ENCODE data around the gene WDR20. TPM values are rescaled to one million over a fixed set of nuclear protein-coding genes. Genes with fewer than 3 reads are reported as not detected.

The WDR20 gene
- total RNA-seq, 1 experiment from 2014 or later = 25.6 TPM

- ChIA-PET CTCF (no interaction called here), POLR2A (interaction anchor here (1.0 kb wide), 1 partner anchor 113 kb away, joined by 3 read pairs; no protein-coding TSS in a partner anchor)
- Mint-ChIP-seq H3K4me3 (no peak overlapping the region), H3K27ac (no peak overlapping the region), H3K36me3 (peaks cover 2% of the 10 kb centered on the region), H3K4me1 (peaks cover 33% of the 10 kb centered on the region), H3K27me3 (ENCODE audit: low read depth) (no peaks in the 10 kb centered on the region), H3K9me3 (no peaks in the 10 kb centered on the region)
- TF ChIP-seq, protein P1, sequence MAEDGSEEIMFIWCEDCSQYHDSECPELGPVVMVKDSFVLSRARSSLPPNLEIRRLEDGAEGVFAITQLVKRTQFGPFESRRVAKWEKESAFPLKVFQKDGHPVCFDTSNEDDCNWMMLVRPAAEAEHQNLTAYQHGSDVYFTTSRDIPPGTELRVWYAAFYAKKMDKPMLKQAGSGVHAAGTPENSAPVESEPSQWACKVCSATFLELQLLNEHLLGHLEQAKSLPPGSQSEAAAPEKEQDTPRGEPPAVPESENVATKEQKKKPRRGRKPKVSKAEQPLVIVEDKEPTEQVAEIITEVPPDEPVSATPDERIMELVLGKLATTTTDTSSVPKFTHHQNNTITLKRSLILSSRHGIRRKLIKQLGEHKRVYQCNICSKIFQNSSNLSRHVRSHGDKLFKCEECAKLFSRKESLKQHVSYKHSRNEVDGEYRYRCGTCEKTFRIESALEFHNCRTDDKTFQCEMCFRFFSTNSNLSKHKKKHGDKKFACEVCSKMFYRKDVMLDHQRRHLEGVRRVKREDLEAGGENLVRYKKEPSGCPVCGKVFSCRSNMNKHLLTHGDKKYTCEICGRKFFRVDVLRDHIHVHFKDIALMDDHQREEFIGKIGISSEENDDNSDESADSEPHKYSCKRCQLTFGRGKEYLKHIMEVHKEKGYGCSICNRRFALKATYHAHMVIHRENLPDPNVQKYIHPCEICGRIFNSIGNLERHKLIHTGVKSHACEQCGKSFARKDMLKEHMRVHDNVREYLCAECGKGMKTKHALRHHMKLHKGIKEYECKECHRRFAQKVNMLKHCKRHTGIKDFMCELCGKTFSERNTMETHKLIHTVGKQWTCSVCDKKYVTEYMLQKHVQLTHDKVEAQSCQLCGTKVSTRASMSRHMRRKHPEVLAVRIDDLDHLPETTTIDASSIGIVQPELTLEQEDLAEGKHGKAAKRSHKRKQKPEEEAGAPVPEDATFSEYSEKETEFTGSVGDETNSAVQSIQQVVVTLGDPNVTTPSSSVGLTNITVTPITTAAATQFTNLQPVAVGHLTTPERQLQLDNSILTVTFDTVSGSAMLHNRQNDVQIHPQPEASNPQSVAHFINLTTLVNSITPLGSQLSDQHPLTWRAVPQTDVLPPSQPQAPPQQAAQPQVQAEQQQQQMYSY (CRISPR knock-in tag; IDR thresholded peaks at IDR 0.05) = 0 out of 2 replicates have a peak, but pooled peaks have one; percentile 15
- TF ChIP-seq E2F4 (CRISPR knock-in tag; IDR thresholded peaks at IDR 0.05; ENCODE audit: borderline replicate concordance, low read depth) = no peak
- no peak for DNase-seq (ENCODE audit: low spot score)
- ATAC-seq = no peak
These were observed 79.0 kb downstream of the WDR20 start for GRCh38 chr14:102218688-102219087.

- ATAC-seq = no peak
These were observed 79.6 kb downstream of the WDR20 start for GRCh38 chr14:102219316-102219715.

More at GRCh38 chr14:102219316-102219715, 79.6 kb downstream of the WDR20 start:
- H3K9me3 Mint-ChIP-seq = no peaks in the 10 kb centered on the region
- H3K4me1 Mint-ChIP-seq = peaks cover 29% of the 10 kb centered on the region
- TF ChIP-seq FOXJ3 (CRISPR knock-in tag; IDR thresholded peaks at IDR 0.05; ENCODE audit: borderline replicate concordance) (no peak), SOX15 (CRISPR knock-in tag; IDR thresholded peaks at IDR 0.05) (no peak), ERG (CRISPR knock-in tag; IDR thresholded peaks at IDR 0.05) (no peak), FOXP1 (CRISPR knock-in tag; IDR thresholded peaks at IDR 0.05; ENCODE audit: borderline replicate concordance) (no peak), AR (CRISPR knock-in tag; IDR thresholded peaks at IDR 0.05) (no peak), ZNF396 (CRISPR knock-in tag; IDR thresholded peaks at IDR 0.05; ENCODE audit: borderline replicate concordance) (no peak), KAT7 (CRISPR knock-in tag; IDR thresholded peaks at IDR 0.05; ENCODE audit: borderline replicate concordance) (no peak), ZSCAN18 (CRISPR knock-in tag; IDR thresholded peaks at IDR 0.05) (no peak), GABPB1 (CRISPR knock-in tag; IDR thresholded peaks at IDR 0.05) (no peak), ARID4B (CRISPR knock-in tag; IDR thresholded peaks at IDR 0.05; ENCODE audit: borderline replicate concordance) (no peak), CREB1 (CRISPR knock-in tag; IDR thresholded peaks at IDR 0.05) (no peak)
- TF ChIP-seq, protein P2, sequence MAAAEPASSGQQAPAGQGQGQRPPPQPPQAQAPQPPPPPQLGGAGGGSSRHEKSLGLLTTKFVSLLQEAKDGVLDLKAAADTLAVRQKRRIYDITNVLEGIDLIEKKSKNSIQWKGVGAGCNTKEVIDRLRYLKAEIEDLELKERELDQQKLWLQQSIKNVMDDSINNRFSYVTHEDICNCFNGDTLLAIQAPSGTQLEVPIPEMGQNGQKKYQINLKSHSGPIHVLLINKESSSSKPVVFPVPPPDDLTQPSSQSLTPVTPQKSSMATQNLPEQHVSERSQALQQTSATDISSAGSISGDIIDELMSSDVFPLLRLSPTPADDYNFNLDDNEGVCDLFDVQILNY (CRISPR knock-in tag; IDR thresholded peaks at IDR 0.05) = no peak
- TF ChIP-seq, protein P3, sequence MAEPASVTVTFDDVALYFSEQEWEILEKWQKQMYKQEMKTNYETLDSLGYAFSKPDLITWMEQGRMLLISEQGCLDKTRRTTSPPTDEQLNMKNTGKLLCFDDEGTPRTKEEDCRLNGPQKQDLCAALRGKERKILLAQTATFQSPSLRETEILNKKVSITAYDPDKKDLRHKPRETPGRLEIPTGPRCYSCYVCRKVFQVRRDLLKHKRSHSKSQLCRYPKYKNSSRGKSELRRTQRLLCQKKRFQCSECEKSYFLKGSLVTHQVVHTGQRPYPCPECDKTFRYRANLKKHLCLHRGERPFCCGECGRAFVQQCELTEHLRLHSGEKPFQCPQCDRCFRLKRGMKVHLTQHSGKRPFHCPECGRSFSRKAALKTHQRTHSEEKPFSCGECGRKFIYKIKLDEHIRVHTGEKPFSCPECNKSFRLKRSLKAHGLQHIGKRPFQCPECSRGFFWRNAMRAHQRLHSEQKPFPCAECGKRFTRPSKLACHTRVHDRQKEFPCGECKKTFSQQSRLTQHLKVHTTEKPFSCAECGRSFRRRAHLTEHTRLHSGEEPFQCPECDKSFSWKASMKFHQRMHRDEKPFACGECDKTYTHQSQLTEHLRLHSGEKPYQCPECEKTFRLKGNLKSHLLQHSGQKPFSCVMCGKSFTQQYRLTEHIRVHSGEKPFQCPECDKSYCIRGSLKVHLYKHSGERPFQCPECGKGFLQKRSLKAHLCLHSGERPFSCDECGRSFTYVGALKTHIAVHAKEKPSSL (CRISPR knock-in tag; conservative IDR thresholded peaks at IDR 0.05) = no peak
- ChIA-PET CTCF (no interaction called here), POLR2A (no interaction called here)
- H3K4me3 Mint-ChIP-seq = no peak overlapping the region
- peak overlapping the region; percentile 49; the same call in 1 of the 2 replicates for H3K27ac Mint-ChIP-seq
- no peak for DNase-seq (ENCODE audit: low spot score)
- no peaks in the 10 kb centered on the region for H3K27me3 Mint-ChIP-seq (ENCODE audit: low read depth)
- peaks cover 4% of the 10 kb centered on the region for H3K36me3 Mint-ChIP-seq

All from WTC11 (cell line).